Transverse colon (tissue), 4 donors: Measurements from ENCODE around the gene PNKD. TPM values are rescaled to one million over a fixed set of nuclear protein-coding genes. Genes with fewer than 3 reads are reported as not detected.

ENCODE experiments used
- DNase-seq: peaks from one replicate; pipeline ENCODE4 v3.0.0-alpha.2; 2019
- H3K27ac ChIP-seq, 4 donors: fragments of 200-600 bp; sonication (generic); 2 replicates each; pipeline ENCODE4 v1.5.1; 2016 to 2018; ENCODE audit warnings: inconsistent platforms in 4 of 4
- H3K27me3 ChIP-seq: fragments of 200-600 bp; sonication (generic); 2 replicates; pipeline ENCODE4 v1.5.1; 2017; ENCODE audit warnings: inconsistent platforms
- H3K36me3 ChIP-seq, 4 donors: fragments of 200-600 bp; sonication (generic); 2 replicates each; pipeline ENCODE4 v1.5.1; 2017 to 2019; ENCODE audit warnings: inconsistent platforms in 4 of 4
- H3K4me1 ChIP-seq, 4 donors: fragments of 200-600 bp; sonication (generic); 2 replicates each; pipeline ENCODE4 v1.5.1; 2017 to 2020; ENCODE audit warnings: inconsistent platforms in 4 of 4
- H3K4me3 ChIP-seq, 4 donors: fragments of 200-600 bp; sonication (generic); 1 replicate in 1 of 4; 2 replicates in 3 of 4; pipeline versions ENCODE4 v1.5.1 to v1.6.1; 2017 to 2019; ENCODE audit warnings: inconsistent platforms in 4 of 4
- H3K9me3 ChIP-seq, 2 donors: fragments of 200-600 bp; sonication (generic); 2 replicates each; pipeline ENCODE4 v1.5.1; 2017 to 2019; ENCODE audit warnings: inconsistent platforms in 2 of 2
- CTCF ChIP-seq, 5 experiments: fragments of 200-600 bp in 3 of 5; fragments of 450-650 bp in 2 of 5; sonication (generic) in 3 of 5; IDR thresholded peaks; 1 replicate in 2 of 5; 2 replicates in 3 of 5; pipeline ENCODE4 v1.5.1; 2016 to 2017; ENCODE audit warnings: antibody characterized with exemption in 5 of 5, inconsistent platforms in 3 of 5, mild to moderate bottlenecking in 2 of 5, moderate library complexity in 1 of 5
- EP300 ChIP-seq: sonication (generic); formaldehyde crosslinking; IDR thresholded peaks from one replicate; pipeline ENCODE4 v1.6.1; 2017; ENCODE audit warnings: antibody characterized with exemption, low read depth
- POLR2A ChIP-seq: fragments of 450-650 bp; IDR thresholded peaks from one replicate; pipeline ENCODE4 v1.6.1; 2016; ENCODE audit warnings: antibody characterized with exemption, mild to moderate bottlenecking, moderate library complexity
- POLR2AphosphoS5 ChIP-seq, 3 donors: sonication (generic); formaldehyde crosslinking; IDR thresholded peaks; one replicate each; pipeline ENCODE4 v1.6.1; 2016; ENCODE audit warnings: antibody characterized with exemption in 3 of 3
- WGBS, 2 donors: methylation state at CpG; one replicate each; pipeline ENCODE4 v1.1.5; 2018; ENCODE audit warnings: low coverage in 1 of 2; 5-methylcytosine and 5-hydroxymethylcytosine counted together
- in situ Hi-C, 4 donors: fragments of 200-750 bp; cut with MboI; loops; one replicate each; pipeline versions ENCODE4 v1.15.0 to v1.15.1; 2017; ENCODE audit warnings: low sequenced_read_pairs in 3 of 4, low pct_ligation_motif_present in 1 of 4, low pct_unique_long_range_greater_than_20kb in 1 of 4
- intact Hi-C: fragments of 100-400 bp; cut with DNase I; formaldehyde crosslinking; loops from one replicate; pipeline ENCODE4 v1.15.1; 2023; ENCODE audit warnings: low total_unique reads
- total RNA-seq, 4 donors: library from RNA; depleted of rRNA; stranded (reverse); fragments of >200 nt; gene quantifications; one replicate each; pipeline ENCODE4 v1.1.0, GENCODE V29; 2016

Gene PNKD
- total RNA-seq, 4 donors from 2014 or later: 14.3 to 111 (median 100) TPM

- TF ChIP-seq POLR2A (no peak), CTCF (IDR thresholded peaks at IDR 0.05) (no peak), POLR2AphosphoS5 (IDR thresholded peaks at IDR 0.05) (no peak), EP300 (no peak)
- H3K27ac ChIP-seq: no peak overlapping the region
- no peaks in the 10 kb centered on the region for H3K9me3 ChIP-seq
- H3K4me1 ChIP-seq: peaks cover 0 to 15% (median 0%) of the 10 kb centered on the region in 4 donors
- no peaks in the 10 kb centered on the region for H3K27me3 ChIP-seq
- in situ Hi-C loops (no loop called here), intact Hi-C loops (no loop called here)
- peaks cover 0 to 76% (median 30%) of the 10 kb centered on the region in 4 donors for H3K36me3 ChIP-seq
- WGBS, 2 donors: 90 to 94% methylated on average over 2 to 4 of the region's 4 CpGs
- no peak overlapping the region for H3K4me3 ChIP-seq
- no peak for DNase-seq
Measured at GRCh38 chr2:218236829-218237228, 33.5 kb upstream of the PNKD start.

- WGBS, 2 donors: 71 to 100% methylated on average over 1 of the region's 1 CpG
- Histone ChIP-seq H3K36me3 (peaks cover 0 to 81% (median 31%) of the 10 kb centered on the region in 4 donors), H3K9me3 (no peaks in the 10 kb centered on the region), H3K4me3 (no peak overlapping the region), H3K4me1 (peaks cover 0 to 7% (median 1%) of the 10 kb centered on the region in 4 donors), H3K27ac (peak overlapping the region in 3 of 4 donors; percentile 10 to 53 (median 39)), H3K27me3 (no peaks in the 10 kb centered on the region)
- intact Hi-C loops (no loop called here), in situ Hi-C loops (no loop called here)
- no peak for TF ChIP-seq POLR2A
- TF ChIP-seq POLR2AphosphoS5 (IDR thresholded peaks at IDR 0.05): peak in 1 of 3 donors; percentile 5
- no peak for DNase-seq
Measured at GRCh38 chr2:218238887-218239286, 31.4 kb upstream of the PNKD start.

GRCh38 chr2:218244204-218244603 lies 26.1 kb upstream of the PNKD start:
- Histone ChIP-seq H3K4me1 (peaks cover 0 to 2% (median 0%) of the 10 kb centered on the region in 4 donors), H3K4me3 (no peak overlapping the region), H3K27ac (no peak overlapping the region), H3K27me3 (no peaks in the 10 kb centered on the region), H3K9me3 (no peaks in the 10 kb centered on the region), H3K36me3 (peaks cover 0 to 87% (median 37%) of the 10 kb centered on the region in 4 donors)
- in situ Hi-C loops: no loop called here
- intact Hi-C loops: no loop called here
- TF ChIP-seq CTCF (IDR thresholded peaks at IDR 0.05): no peak
- no peak for TF ChIP-seq POLR2AphosphoS5 (IDR thresholded peaks at IDR 0.05)
- TF ChIP-seq EP300: no peak
- TF ChIP-seq POLR2A: no peak
- WGBS, 2 donors: 60 to 73% methylated on average over 1 of the region's 1 CpG
- DNase-seq: no peak

DNA sequence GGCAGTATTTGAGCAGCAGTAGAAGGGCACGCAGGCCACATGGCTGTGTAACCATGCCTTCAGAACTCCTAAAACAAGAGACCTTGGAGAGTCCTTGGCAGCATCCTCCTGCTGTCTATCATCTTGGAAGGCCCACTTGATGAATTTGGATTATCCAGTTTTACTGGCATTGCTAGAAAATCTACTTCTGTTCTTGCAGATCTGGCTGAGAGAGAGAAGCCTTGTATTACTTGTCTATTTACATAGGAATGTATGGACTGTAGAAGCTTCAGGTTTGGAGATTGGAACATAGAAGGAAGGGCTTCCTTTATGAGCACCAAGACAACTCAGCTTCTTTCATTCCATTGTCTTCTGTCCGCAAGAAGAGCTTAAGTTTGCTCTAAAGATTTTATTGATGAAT lies 25.7 kb upstream of the PNKD start:
- intact Hi-C loops: no loop called here
- WGBS, 2 donors: 97 to 100% methylated on average over 1 to 2 of the region's 2 CpGs
- no peaks in the 10 kb centered on the region for H3K9me3 ChIP-seq
- H3K36me3 ChIP-seq: peaks cover 0 to 87% (median 37%) of the 10 kb centered on the region in 4 donors
- in situ Hi-C loops: no loop called here
- no peak for DNase-seq
- H3K27ac ChIP-seq: no peak overlapping the region
- H3K4me1 ChIP-seq: peaks cover 0 to 2% (median 0%) of the 10 kb centered on the region in 4 donors
- H3K4me3 ChIP-seq: no peak overlapping the region
- no peaks in the 10 kb centered on the region for H3K27me3 ChIP-seq
- TF ChIP-seq POLR2A: no peak
- no peak for TF ChIP-seq CTCF (IDR thresholded peaks at IDR 0.05)
- TF ChIP-seq POLR2AphosphoS5 (IDR thresholded peaks at IDR 0.05): no peak
- TF ChIP-seq EP300: no peak

GRCh38 chr2:218245214-218245613 lies 25.1 kb upstream of the PNKD start:
- WGBS, 2 donors: 58 to 74% methylated on average over 2 to 5 of the region's 5 CpGs
- no peak for DNase-seq
- TF ChIP-seq CTCF (IDR thresholded peaks at IDR 0.05) (no peak), POLR2A (no peak), POLR2AphosphoS5 (IDR thresholded peaks at IDR 0.05) (no peak), EP300 (no peak)
- peaks cover 0 to 87% (median 39%) of the 10 kb centered on the region in 4 donors for H3K36me3 ChIP-seq
- intact Hi-C loops (no loop called here), in situ Hi-C loops (no loop called here)
- no peaks in the 10 kb centered on the region for H3K27me3 ChIP-seq
- H3K4me3 ChIP-seq: no peak overlapping the region
- H3K9me3 ChIP-seq: no peaks in the 10 kb centered on the region
- peaks cover 0 to 2% (median 0%) of the 10 kb centered on the region in 4 donors for H3K4me1 ChIP-seq
- H3K27ac ChIP-seq: no peak overlapping the region
